SK-N-SH (cell line): ENCODE results near the gene RND2. TPM values are rescaled to one million over a fixed set of nuclear protein-coding genes. Genes with fewer than 3 reads are reported as not detected.

Experiments used
- CTCF ChIA-PET: fragments of 300-600, 350-600 bp; formaldehyde crosslinking; extraction: SDS; loops from one replicate; lab custom pipeline; 2021; lab: Yijun Ruan, JAX
- POLR2A ChIA-PET: fragments of 350-600 bp; sonication (Branson Sonifier 250); formaldehyde crosslinking; extraction: SDS; loops from one replicate; lab custom pipeline; 2020; ENCODE audit warnings: antibody characterized with exemption, inconsistent platforms; lab: Yijun Ruan, JAX
- DNase-seq: peaks from one replicate; pipeline ENCODE4 v3.0.0; 2012
- H2AFZ ChIP-seq: fragments of 200-600 bp; sonication (generic); 2 replicates; pipeline ENCODE4 v1.8.1; 2016; ENCODE audit warnings: antibody characterized with exemption, mild to moderate bottlenecking, low read depth
- H3F3A ChIP-seq: fragments of 200-600 bp; sonication (generic); replicated peaks from 2 replicates; pipeline ENCODE3; 2016; ENCODE audit warnings: antibody characterized with exemption, mild to moderate bottlenecking; ENCODE audit not compliant: insufficient read depth
- H3K27ac ChIP-seq, 2 experiments: fragments of 200-500 bp in 1 of 2; fragments of 200-600 bp in 1 of 2; sonication (Bioruptor generic) in 1 of 2; sonication (generic), shearing (Covaris generic) in 1 of 2; 2 replicates each; pipeline versions ENCODE4 v1.5.1 to v1.6.1; 2014 to 2016; ENCODE audit warnings: low read depth in 2 of 2, inconsistent platforms in 1 of 2, low read length in 1 of 2, mild to moderate bottlenecking in 1 of 2, mixed read lengths in 1 of 2
- H3K27me3 ChIP-seq: fragments of 200-600 bp; sonication (generic), shearing (Covaris generic); 2 replicates; pipeline ENCODE4 v1.6.1; 2016; ENCODE audit warnings: mixed run types; ENCODE audit not compliant: insufficient read depth
- H3K36me3 ChIP-seq, 2 experiments: fragments of 200-500 bp in 1 of 2; fragments of 200-600 bp in 1 of 2; sonication (Bioruptor generic) in 1 of 2; sonication (generic) in 1 of 2; replicated peaks in 1 of 2; 2 replicates each; pipeline versions ENCODE3 to v1.5.1; 2014 to 2016; ENCODE audit warnings: low read length in 1 of 2, mild to moderate bottlenecking in 1 of 2; ENCODE audit not compliant: insufficient read depth in 2 of 2, control insufficient read depth in 1 of 2
- H3K4me1 ChIP-seq, 2 experiments: fragments of 200-500 bp in 1 of 2; fragments of 200-600 bp in 1 of 2; sonication (Bioruptor generic) in 1 of 2; sonication (generic), shearing (Covaris generic) in 1 of 2; 2 replicates each; pipeline versions ENCODE4 v1.5.1 to v1.6.1; 2014 to 2016; ENCODE audit warnings: low read depth in 1 of 2, low read length in 1 of 2, mixed run types in 1 of 2; ENCODE audit not compliant: insufficient read depth in 2 of 2, control insufficient read depth in 1 of 2
- H3K4me2 ChIP-seq: fragments of 200-600 bp; sonication (generic), shearing (Covaris generic); 2 replicates; pipeline ENCODE4 v1.6.1; 2017; ENCODE audit warnings: mixed run types
- H3K4me3 ChIP-seq, 2 experiments: fragments of 200-500 bp in 1 of 2; fragments of 200-600 bp in 1 of 2; sonication (Bioruptor generic) in 1 of 2; sonication (generic), shearing (Covaris generic) in 1 of 2; 2 replicates each; pipeline versions ENCODE4 v1.5.1 to v1.8.1; 2014 to 2016; ENCODE audit warnings: low read depth in 2 of 2, inconsistent platforms in 1 of 2, low read length in 1 of 2, mild to moderate bottlenecking in 1 of 2, mixed read lengths in 1 of 2, moderate library complexity in 1 of 2
- H3K79me2 ChIP-seq: fragments of 200-600 bp; sonication (generic); 2 replicates; pipeline ENCODE4 v1.8.1; 2017; ENCODE audit warnings: mild to moderate bottlenecking; ENCODE audit not compliant: insufficient read depth
- H3K9ac ChIP-seq: fragments of 200-600 bp; sonication (generic); 2 replicates; pipeline ENCODE4 v1.6.1; 2017; ENCODE audit warnings: mixed run types
- H3K9me2 ChIP-seq: fragments of 200-600 bp; sonication (generic); 2 replicates; pipeline ENCODE4 v1.6.1; 2017; ENCODE audit warnings: mixed run types
- H3K9me3 ChIP-seq: fragments of 200-600 bp; sonication (generic); 2 replicates; pipeline ENCODE4 v1.6.1; 2017; ENCODE audit warnings: mixed run types, mild to moderate bottlenecking, moderate library complexity
- H4K20me1 ChIP-seq: fragments of 200-600 bp; sonication (generic); 2 replicates; pipeline ENCODE4 v1.6.1; 2017; ENCODE audit warnings: mild to moderate bottlenecking, mixed run types; ENCODE audit not compliant: insufficient read depth
- CHD2 ChIP-seq: fragments of 150-350 bp; IDR thresholded peaks from 2 replicates; pipeline ENCODE4 v1.6.1; 2018; ENCODE audit warnings: low read length; ENCODE audit not compliant: partially characterized antibody
- ELF1 ChIP-seq: IDR thresholded peaks from 2 replicates; pipeline ENCODE4 v1.4.0; 2012
- EZH2phosphoT487 ChIP-seq: fragments of 200-600 bp; sonication (generic); IDR thresholded peaks from 2 replicates; pipeline ENCODE4 v1.6.1; 2017; ENCODE audit warnings: low read depth, mixed run types, mild to moderate bottlenecking, antibody characterized with exemption, moderate library complexity, borderline replicate concordance
- FOSL2 ChIP-seq: IDR thresholded peaks from 2 replicates; pipeline ENCODE4 v1.4.0; 2012; ENCODE audit warnings: low read depth, mild to moderate bottlenecking, moderate library complexity, borderline replicate concordance
- FOXJ3 ChIP-seq: sonication (generic); formaldehyde crosslinking; IDR thresholded peaks from 2 replicates; pipeline ENCODE4 v1.5.1; 2020; ENCODE audit warnings: mild to moderate bottlenecking, missing genetic modification reagents
- FOXM1 ChIP-seq: IDR thresholded peaks from 2 replicates; pipeline ENCODE4 v1.4.0; 2012; ENCODE audit warnings: low read depth, mild to moderate bottlenecking
- MEF2A ChIP-seq: IDR thresholded peaks from 2 replicates; pipeline ENCODE4 v1.4.0; 2012; ENCODE audit warnings: low read depth, borderline replicate concordance
- MXI1 ChIP-seq: IDR thresholded peaks from 2 replicates; pipeline ENCODE4 v1.6.1; 2012; ENCODE audit warnings: mild to moderate bottlenecking, low read depth, low read length, improper control_type of control experiment
- NFIC ChIP-seq: IDR thresholded peaks from 2 replicates; pipeline ENCODE4 v1.4.0; 2012; ENCODE audit warnings: borderline replicate concordance
- NRF1 ChIP-seq: IDR thresholded peaks from 2 replicates; pipeline ENCODE4 v1.6.1; 2012; ENCODE audit warnings: low read depth, mild to moderate bottlenecking, low read length
- RAD21 ChIP-seq: IDR thresholded peaks from 2 replicates; pipeline ENCODE4 v1.6.1; 2012; ENCODE audit warnings: mild to moderate bottlenecking, low read length
- RCOR1 ChIP-seq: fragments of 150-350 bp; IDR thresholded peaks from 2 replicates; pipeline ENCODE4 v1.6.1; 2017; ENCODE audit warnings: antibody characterized with exemption, low read length
- RFX5 ChIP-seq: IDR thresholded peaks from 2 replicates; pipeline ENCODE4 v1.6.1; 2012; ENCODE audit warnings: mild to moderate bottlenecking, improper control_type of control experiment, low read length
- RXRA ChIP-seq: IDR thresholded peaks from 2 replicates; pipeline ENCODE4 v1.4.0; 2012; ENCODE audit warnings: low read depth, mild to moderate bottlenecking, borderline replicate concordance
- SIN3A ChIP-seq: IDR thresholded peaks from 2 replicates; pipeline ENCODE4 v1.6.1; 2012; ENCODE audit warnings: low read depth, mild to moderate bottlenecking, low read length, moderate library complexity, borderline replicate concordance
- SMC3 ChIP-seq: IDR thresholded peaks from 2 replicates; pipeline ENCODE4 v1.6.1; 2012; ENCODE audit warnings: low read depth, low read length, improper control_type of control experiment
- TAF1 ChIP-seq: IDR thresholded peaks from 2 replicates; pipeline ENCODE4 v1.6.1; 2012; ENCODE audit warnings: low read depth, mild to moderate bottlenecking, low read length, moderate library complexity, borderline replicate concordance
- TCF12 ChIP-seq: IDR thresholded peaks from 2 replicates; pipeline ENCODE4 v1.4.0; 2012
- TEAD4 ChIP-seq: IDR thresholded peaks from 2 replicates; pipeline ENCODE4 v1.4.0; 2012; ENCODE audit warnings: mild to moderate bottlenecking, borderline replicate concordance; ENCODE audit not compliant: insufficient read depth
- WGBS: methylation state at CpG from one replicate; pipeline ENCODE4 v1.1.6; 2017; ENCODE audit warnings: low lambda C conversion rate; 5-methylcytosine and 5-hydroxymethylcytosine counted together
- polyA plus RNA-seq, 3 experiments: library from polyadenylated mRNA; depleted of rRNA; stranded (reverse); fragments of >200 nt; gene quantifications; 2 replicates each; pipeline ENCODE4 v1.2.3, GENCODE V29; 2012
- TF ChIP-seq, protein P1 (sequence below): IDR thresholded peaks from 2 replicates; pipeline ENCODE4; 2012
- TF ChIP-seq, protein P2 (sequence below): IDR thresholded peaks from 2 replicates; pipeline ENCODE4 v1.4.0; 2012; ENCODE audit warnings: low read depth
- TF ChIP-seq, protein P3 (sequence below): IDR thresholded peaks from 2 replicates; pipeline ENCODE4 v1.4.0; 2012; ENCODE audit warnings: low read depth, borderline replicate concordance

RND2 gene
- polyA plus RNA-seq, 1 of the 3 experiments (the other 2 are of a cell fraction), result 8.9 TPM

DNA sequence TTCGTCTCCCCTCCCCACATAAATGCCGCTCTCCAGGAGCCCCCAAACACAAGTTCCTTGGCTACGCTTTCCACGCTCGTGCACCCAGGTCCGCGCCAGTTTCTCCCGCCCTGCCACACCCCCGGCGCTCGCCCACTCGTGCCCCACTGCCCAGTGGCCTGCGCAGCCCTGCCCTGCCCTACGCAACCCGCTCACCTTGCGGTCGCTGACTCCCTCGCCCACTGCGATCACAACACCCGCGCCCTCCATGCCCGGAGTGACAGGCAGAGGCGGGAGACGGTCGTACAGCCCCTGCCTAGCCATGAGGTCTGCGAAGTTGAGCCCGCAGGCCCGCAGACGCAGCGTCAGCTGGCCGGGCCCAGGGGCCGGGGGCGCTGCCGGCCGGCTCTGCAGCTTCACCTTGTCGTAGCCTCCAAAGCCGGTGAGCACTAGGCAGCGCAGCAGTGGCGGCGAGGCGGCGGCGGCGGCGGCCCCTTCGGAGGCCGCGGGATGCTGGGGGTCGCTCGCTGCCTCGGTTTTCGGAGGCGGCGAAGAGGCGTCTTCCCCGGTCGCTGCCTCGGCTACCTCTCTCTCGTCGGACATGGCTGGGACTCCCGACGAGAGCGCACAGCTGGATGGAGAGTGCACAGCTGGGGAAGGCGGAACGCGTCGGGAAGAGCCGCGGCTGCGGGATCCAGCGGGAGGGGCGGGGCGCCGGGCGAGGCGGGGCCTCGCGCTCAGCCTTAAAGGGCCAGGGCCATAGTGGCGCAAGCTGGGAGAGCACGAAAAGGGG, 3.1 kb upstream of the RND2 start, which contains the start of gene VAT1:
Gene VAT1, minus strand, starts transcription at position 645 of the 772 bp plus-strand sequence. Its CDS starts 63 bp downstream, at position 582.
- ChIA-PET POLR2A (interaction anchor here (1.1 to 2.5 kb wide), 3 partner anchors 24 to 339 kb away, joined by 6 to 15 read pairs (median 7); partner anchors contain the start of gene RPL27), CTCF (interaction anchor here (1.0 to 3.1 kb wide), 2 partner anchors 24 to 462 kb away, joined by 3 to 11 read pairs; partner anchors contain the start of genes DHX8 and RPL27)
- no peaks in the 10 kb centered on the region for H3K27me3 ChIP-seq
- 0 out of 2 replicates have a peak, but pooled peaks cover 6% of the 10 kb centered on the region for H4K20me1 ChIP-seq
- H3K36me3 ChIP-seq, result peaks cover 11 to 12% of the 10 kb centered on the region in 2 experiments
- H3K9ac ChIP-seq, result peak within 1 kb of the TSS; percentile 82
- DNase-seq, result peak; percentile 89
- H3K4me3 ChIP-seq, result peak within 1 kb of the TSS; percentile 96 to 99
- no peaks in the 10 kb centered on the region for H3K9me2 ChIP-seq
- peaks cover 31% of the 10 kb centered on the region for H3K79me2 ChIP-seq
- H3K4me1 ChIP-seq, result peaks cover 0 to 31% of the 10 kb centered on the region in 2 experiments; a peak in 2 of 4 replicates
- TF ChIP-seq TAF1 (no peak), MEF2A (no peak), FOXM1 (no peak), EZH2phosphoT487 (no peak), SIN3A (peak; percentile 85; the same call in 1 of the 2 replicates), NFIC (no peak), FOSL2 (no peak), ELF1 (no peak), RAD21 (no peak), RFX5 (no peak), SMC3 (no peak), NRF1 (peak; percentile 17; the same call in 1 of the 2 replicates), FOXJ3 (CRISPR knock-in tag) (no peak), CHD2 (peak; percentile 15), RXRA (no peak), MXI1 (peak; percentile 79), TEAD4 (no peak), RCOR1 (no peak), TCF12 (no peak)
- TF ChIP-seq, protein P1, sequence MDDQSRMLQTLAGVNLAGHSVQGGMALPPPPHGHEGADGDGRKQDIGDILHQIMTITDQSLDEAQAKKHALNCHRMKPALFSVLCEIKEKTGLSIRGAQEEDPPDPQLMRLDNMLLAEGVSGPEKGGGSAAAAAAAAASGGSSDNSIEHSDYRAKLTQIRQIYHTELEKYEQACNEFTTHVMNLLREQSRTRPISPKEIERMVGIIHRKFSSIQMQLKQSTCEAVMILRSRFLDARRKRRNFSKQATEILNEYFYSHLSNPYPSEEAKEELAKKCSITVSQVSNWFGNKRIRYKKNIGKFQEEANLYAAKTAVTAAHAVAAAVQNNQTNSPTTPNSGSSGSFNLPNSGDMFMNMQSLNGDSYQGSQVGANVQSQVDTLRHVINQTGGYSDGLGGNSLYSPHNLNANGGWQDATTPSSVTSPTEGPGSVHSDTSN, result no peak
- TF ChIP-seq, protein P2, sequence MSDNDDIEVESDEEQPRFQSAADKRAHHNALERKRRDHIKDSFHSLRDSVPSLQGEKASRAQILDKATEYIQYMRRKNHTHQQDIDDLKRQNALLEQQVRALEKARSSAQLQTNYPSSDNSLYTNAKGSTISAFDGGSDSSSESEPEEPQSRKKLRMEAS, result peak; percentile 54
- TF ChIP-seq, protein P3, sequence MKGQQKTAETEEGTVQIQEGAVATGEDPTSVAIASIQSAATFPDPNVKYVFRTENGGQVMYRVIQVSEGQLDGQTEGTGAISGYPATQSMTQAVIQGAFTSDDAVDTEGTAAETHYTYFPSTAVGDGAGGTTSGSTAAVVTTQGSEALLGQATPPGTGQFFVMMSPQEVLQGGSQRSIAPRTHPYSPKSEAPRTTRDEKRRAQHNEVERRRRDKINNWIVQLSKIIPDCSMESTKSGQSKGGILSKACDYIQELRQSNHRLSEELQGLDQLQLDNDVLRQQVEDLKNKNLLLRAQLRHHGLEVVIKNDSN, result no peak
- no peaks in the 10 kb centered on the region for H3K9me3 ChIP-seq
- WGBS, result under 1% methylated on average over 52 of the region's 80 CpGs
- peaks cover 6% of the 10 kb centered on the region for H3F3A ChIP-seq
- H3K27ac ChIP-seq, result peak within 1 kb of the TSS; percentile 68 to 80; a peak in 3 of 4 replicates
- peak within 1 kb of the TSS; percentile 98 for H3K4me2 ChIP-seq
- peak within 1 kb of the TSS; percentile 94 for H2AFZ ChIP-seq
